Stomach smooth muscle (tissue), 2 donors: ENCODE measurements around the gene STOML1.

ENCODE experiments used
- H3K27ac ChIP-seq: one replicate; pipeline ENCODE4 v1.7.0; 2013; ENCODE audit warnings: mild to moderate bottlenecking, low read length, inconsistent platforms
- H3K27me3 ChIP-seq, 2 donors: one replicate each; pipeline ENCODE4 v1.7.0; 2013; ENCODE audit warnings: low read length in 2 of 2; ENCODE audit not compliant: insufficient read depth in 2 of 2, control insufficient read depth in 1 of 2
- H3K36me3 ChIP-seq, 2 donors: one replicate each; pipeline ENCODE4 v1.7.0; 2013; ENCODE audit warnings: low read length in 2 of 2; ENCODE audit not compliant: control insufficient read depth in 2 of 2, insufficient read depth in 2 of 2
- H3K4me1 ChIP-seq: one replicate; pipeline ENCODE4 v1.7.0; 2013; ENCODE audit warnings: low read length; ENCODE audit not compliant: control insufficient read depth, insufficient read depth
- H3K4me3 ChIP-seq, 2 donors: one replicate each; pipeline ENCODE4 v1.7.0; 2013; ENCODE audit warnings: low read length in 2 of 2
- H3K9ac ChIP-seq, 2 donors: one replicate each; pipeline ENCODE4 v1.7.0; 2013; ENCODE audit warnings: low read length in 2 of 2, mild to moderate bottlenecking in 1 of 2
- H3K9me3 ChIP-seq, 2 donors: one replicate each; pipeline ENCODE4 v1.7.0; 2013; ENCODE audit warnings: low read length in 2 of 2; ENCODE audit not compliant: control insufficient read depth in 2 of 2
- donor health status: healthy.
- donor health status: Pancreatic carcinoma.

The STOML1 gene

DNA sequence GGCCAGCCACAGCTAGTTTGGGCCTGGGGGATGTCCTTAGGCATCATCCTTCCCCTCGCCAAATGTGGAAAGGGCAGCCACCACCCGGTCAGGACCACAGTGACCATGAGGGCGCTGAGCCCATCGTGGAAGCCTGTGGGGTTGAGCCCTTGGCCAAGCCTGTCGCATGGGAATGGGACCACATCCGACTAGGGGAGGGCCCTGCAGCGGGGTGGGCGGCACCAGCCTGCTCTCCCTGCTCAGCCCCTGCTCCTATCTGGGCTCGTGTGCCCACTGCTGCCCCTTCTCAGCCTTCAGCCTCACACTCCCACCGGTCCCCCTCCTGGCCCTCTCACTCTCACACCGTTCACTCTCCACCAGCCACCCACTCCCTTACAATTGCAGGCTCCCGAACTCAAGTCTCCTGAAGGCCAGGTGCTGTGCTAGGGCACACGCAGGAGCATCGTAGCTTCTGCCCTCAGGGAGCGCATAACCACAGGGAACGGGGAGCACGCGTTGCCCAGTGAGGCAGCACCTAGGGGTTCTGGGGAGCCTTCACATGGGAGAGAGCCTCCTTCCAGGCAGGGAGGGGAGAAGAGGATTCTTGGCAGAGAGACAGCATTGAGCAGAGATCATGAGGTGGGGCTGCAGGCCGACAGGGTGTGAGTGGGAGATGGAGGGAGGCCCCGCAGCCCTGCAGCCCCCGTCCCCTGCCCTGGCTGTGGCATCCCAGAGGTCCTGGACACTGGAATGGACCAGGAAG is 39.8 kb downstream of the STOML1 start:
- no peaks in the 10 kb centered on the region for H3K27me3 ChIP-seq
- no peaks in the 10 kb centered on the region for H3K9me3 ChIP-seq
- peak overlapping the region; percentile 98 for H3K27ac ChIP-seq
- peaks cover 39% of the 10 kb centered on the region for H3K4me1 ChIP-seq
- H3K36me3 ChIP-seq: peaks cover 20 to 23% of the 10 kb centered on the region in 2 donors
- H3K4me3 ChIP-seq: no peak overlapping the region
- peak overlapping the region; percentile 62 to 84 for H3K9ac ChIP-seq

DNA sequence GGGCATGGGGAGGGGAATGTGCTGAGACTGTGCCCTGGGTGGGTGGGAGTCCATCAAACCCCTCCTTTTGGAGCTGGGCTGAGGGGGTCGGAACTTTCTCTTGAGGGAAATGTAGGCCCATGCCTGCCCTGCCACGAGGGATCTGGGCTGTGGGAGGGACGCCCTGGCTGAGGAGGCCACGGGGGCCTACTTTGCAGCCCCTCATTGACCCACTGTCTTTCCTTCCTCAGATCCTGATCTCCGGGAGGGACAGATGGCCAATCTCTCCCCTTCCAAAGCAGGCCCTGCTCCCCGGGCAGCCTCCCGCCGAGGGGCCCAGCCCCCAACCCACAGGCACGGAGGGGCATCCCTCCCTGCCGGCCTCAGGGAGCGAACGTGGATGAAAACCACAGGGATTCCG is 40.5 kb downstream of the STOML1 start:
- H3K27me3 ChIP-seq: no peaks in the 10 kb centered on the region
- peak overlapping the region; percentile 98 for H3K27ac ChIP-seq
- H3K4me1 ChIP-seq: peaks cover 39% of the 10 kb centered on the region
- H3K9ac ChIP-seq: peak overlapping the region; percentile 62 to 84
- peaks cover 27 to 28% of the 10 kb centered on the region in 2 donors for H3K36me3 ChIP-seq
- no peaks in the 10 kb centered on the region for H3K9me3 ChIP-seq
- H3K4me3 ChIP-seq: peak overlapping the region in 1 of 2 donors; percentile 35

DNA sequence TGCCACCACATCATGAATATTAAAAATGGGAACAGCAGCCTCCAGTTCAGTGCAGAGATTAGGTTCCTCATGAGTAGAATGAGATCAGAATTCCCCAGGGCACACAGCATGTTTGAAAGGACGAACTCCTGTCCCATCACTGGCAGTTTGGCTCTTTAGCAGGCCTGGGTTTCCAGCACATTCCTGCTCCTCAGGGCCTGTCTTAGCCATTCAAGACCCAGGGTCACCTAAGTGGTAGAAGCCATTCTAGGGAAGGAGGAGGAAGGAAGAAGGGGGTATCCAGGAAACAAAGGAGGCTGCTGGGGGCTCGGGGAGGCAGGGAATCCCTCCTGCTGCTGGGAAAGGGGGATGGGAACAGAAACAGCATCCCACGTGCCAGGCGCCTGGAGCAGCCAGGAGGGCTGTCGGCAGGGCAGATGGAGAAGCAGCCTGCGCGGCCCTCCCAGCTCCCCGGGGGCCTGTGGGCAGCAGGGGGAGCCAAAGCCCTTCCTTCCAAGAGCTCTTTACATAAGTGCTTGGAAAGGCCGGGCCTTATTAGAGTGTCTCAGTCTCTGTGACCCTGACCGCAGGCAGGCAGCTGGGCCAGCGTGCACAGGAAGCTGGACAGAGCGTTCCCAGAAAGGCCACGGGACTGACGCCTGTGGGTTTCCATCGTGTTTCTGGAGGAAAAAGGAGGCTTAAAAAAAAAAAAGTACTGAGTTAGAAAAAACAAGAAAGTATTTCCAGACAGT is 41.1 kb downstream of the STOML1 start:
- no peaks in the 10 kb centered on the region for H3K27me3 ChIP-seq
- H3K4me1 ChIP-seq: peaks cover 39% of the 10 kb centered on the region
- H3K9ac ChIP-seq: peak overlapping the region; percentile 62 to 84
- H3K4me3 ChIP-seq: no peak overlapping the region
- H3K36me3 ChIP-seq: peaks cover 27 to 29% of the 10 kb centered on the region in 2 donors
- H3K27ac ChIP-seq: peak overlapping the region; percentile 98
- no peaks in the 10 kb centered on the region for H3K9me3 ChIP-seq

DNA sequence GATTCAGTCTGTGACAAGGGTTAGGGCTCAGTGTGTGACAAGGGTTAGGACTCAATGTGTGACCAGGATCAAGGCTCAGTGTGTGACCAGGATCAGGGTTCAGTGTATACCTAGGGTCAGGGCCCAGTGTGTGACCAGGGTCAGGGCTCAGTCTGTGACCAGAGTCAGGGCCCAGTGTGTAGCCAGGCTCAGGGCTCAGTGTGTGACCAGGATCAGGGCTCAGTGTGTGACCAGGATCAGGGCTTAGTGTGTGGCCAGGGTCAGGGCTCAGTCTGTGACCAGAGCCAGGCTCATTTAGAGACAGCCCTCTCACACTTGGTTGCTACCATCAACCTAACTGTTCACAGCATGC is 41.6 kb downstream of the STOML1 start:
- Histone ChIP-seq H3K9ac (peak overlapping the region; percentile 7 to 64), H3K36me3 (peaks cover 27 to 29% of the 10 kb centered on the region in 2 donors), H3K4me3 (no peak overlapping the region), H3K27ac (peak overlapping the region; percentile 98), H3K4me1 (peaks cover 39% of the 10 kb centered on the region), H3K27me3 (no peaks in the 10 kb centered on the region), H3K9me3 (no peaks in the 10 kb centered on the region)

DNA sequence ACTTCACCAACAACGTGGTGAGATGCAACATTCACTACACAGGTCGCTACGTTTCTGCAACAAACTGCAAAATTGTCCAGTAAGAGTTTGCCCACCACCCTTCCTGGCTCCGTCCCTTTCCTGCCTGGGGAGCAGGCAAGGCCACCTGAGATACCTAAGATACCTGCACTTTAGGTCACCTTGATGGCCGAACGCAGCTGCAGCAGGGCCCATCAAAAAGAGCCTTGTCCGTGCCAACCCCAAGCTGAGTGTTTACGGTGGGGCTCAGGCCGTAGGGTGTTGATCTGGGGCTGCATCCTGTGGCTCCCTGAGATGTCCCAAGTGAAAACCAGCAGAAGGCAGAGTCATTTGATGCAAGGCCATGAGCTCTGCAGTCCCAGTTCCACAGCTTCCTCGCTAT is 42.6 kb downstream of the STOML1 start:
- peaks cover 46% of the 10 kb centered on the region for H3K4me1 ChIP-seq
- no peaks in the 10 kb centered on the region for H3K27me3 ChIP-seq
- no peak overlapping the region for H3K27ac ChIP-seq
- no peak overlapping the region for H3K9ac ChIP-seq
- no peak overlapping the region for H3K4me3 ChIP-seq
- H3K36me3 ChIP-seq: peaks cover 27 to 32% of the 10 kb centered on the region in 2 donors
- H3K9me3 ChIP-seq: no peaks in the 10 kb centered on the region

DNA sequence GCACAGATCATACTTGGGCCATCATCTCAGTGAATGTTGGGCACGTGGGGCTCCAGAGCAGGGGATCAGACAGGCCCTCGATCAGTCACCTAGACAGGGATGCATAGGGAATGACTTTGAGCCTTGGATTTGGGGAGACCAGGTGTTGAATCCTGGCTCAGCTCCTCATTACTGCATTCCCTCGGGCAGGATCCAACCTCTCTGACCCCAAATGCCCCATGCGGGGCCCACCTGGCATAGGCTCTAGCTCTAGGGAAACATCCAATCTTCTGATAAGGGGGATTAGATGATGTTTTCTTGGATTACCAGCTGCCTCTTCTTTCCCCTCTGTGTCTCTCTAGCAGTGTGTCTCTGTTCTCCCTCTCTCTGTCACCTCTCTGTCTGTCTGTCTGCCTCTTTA is 43.1 kb downstream of the STOML1 start:
- Histone ChIP-seq H3K4me3 (no peak overlapping the region), H3K4me1 (peaks cover 47% of the 10 kb centered on the region), H3K27me3 (no peaks in the 10 kb centered on the region), H3K36me3 (peaks cover 27 to 35% of the 10 kb centered on the region in 2 donors), H3K27ac (no peak overlapping the region), H3K9me3 (no peaks in the 10 kb centered on the region), H3K9ac (no peak overlapping the region)

DNA sequence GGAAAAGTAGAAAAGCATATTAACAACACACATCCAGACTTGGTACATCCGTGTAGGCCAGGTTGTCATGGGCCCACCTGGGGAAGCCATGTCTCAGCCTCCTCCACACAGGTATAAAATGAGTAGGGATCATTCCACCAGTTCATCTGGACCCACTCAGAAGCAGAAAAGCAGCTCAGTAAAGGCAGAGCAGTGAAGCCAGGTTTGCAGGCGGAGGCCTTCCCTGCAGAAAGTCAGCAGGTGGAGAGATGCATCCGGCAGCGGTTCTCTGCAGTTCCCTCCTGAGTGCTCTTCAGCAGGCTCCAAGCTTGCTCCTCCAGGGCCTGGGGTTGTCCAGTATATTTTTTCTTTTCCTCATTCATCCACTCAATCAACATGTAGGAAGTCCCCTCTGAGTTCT is 43.7 kb downstream of the STOML1 start:
- peaks cover 27 to 35% of the 10 kb centered on the region in 2 donors for H3K36me3 ChIP-seq
- H3K27me3 ChIP-seq: no peaks in the 10 kb centered on the region
- no peak overlapping the region for H3K27ac ChIP-seq
- no peak overlapping the region for H3K9ac ChIP-seq
- H3K4me3 ChIP-seq: no peak overlapping the region
- peaks cover 43% of the 10 kb centered on the region for H3K4me1 ChIP-seq
- H3K9me3 ChIP-seq: no peaks in the 10 kb centered on the region

DNA sequence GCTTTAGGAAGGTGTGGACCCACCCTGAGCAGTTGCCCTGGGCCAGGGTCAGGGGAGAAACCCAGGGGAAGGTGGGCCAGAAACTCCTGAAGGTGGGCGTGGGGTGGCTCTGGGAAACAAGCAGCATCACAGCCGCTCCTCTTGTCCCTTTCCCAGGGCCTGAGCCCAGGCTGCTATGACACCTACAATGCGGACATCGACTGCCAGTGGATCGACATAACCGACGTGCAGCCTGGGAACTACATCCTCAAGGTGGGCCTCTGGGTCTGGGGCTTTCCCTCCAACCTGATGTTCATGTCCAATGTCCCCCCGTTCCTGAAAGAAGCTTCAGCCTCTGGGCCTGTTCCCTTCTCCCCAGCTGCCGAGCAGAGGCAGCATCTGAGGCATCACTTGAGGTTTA is 44.4 kb downstream of the STOML1 start:
- Histone ChIP-seq H3K4me3 (no peak overlapping the region), H3K9ac (no peak overlapping the region), H3K4me1 (peaks cover 36% of the 10 kb centered on the region), H3K27me3 (no peaks in the 10 kb centered on the region), H3K9me3 (no peaks in the 10 kb centered on the region), H3K27ac (no peak overlapping the region), H3K36me3 (peaks cover 27 to 36% of the 10 kb centered on the region in 2 donors)

DNA sequence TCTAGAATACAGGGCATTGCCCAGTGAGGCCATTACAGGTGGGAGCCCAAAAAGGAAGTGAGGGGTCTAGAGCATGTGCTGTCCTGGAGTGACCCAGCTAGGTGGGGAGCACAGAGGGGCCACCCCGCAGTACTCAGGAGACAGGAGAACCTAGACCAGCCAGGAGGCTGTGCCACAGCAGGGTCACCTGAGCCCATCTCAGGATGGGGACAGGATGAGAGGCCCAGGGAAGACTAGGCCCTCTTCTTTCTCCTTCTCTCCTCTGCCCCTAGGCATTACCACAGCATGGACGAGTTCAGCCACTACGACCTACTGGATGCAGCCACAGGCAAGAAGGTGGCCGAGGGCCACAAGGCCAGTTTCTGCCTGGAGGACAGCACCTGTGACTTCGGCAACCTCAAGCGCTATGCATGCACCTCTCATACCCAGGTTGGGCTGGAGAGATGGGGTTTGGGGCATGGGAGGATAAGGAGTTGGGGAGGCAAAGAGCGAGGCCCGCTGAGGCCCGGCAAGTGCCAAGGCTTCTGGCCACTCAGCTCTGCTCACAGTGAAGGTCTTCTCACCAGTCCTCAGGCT is 45.2 kb downstream of the STOML1 start:
- peak overlapping the region in 1 of 2 donors; percentile 42 for H3K9ac ChIP-seq
- no peak overlapping the region for H3K27ac ChIP-seq
- no peak overlapping the region for H3K4me3 ChIP-seq
- no peaks in the 10 kb centered on the region for H3K27me3 ChIP-seq
- peaks cover 31% of the 10 kb centered on the region for H3K4me1 ChIP-seq
- H3K36me3 ChIP-seq: peaks cover 27 to 37% of the 10 kb centered on the region in 2 donors
- no peaks in the 10 kb centered on the region for H3K9me3 ChIP-seq

DNA sequence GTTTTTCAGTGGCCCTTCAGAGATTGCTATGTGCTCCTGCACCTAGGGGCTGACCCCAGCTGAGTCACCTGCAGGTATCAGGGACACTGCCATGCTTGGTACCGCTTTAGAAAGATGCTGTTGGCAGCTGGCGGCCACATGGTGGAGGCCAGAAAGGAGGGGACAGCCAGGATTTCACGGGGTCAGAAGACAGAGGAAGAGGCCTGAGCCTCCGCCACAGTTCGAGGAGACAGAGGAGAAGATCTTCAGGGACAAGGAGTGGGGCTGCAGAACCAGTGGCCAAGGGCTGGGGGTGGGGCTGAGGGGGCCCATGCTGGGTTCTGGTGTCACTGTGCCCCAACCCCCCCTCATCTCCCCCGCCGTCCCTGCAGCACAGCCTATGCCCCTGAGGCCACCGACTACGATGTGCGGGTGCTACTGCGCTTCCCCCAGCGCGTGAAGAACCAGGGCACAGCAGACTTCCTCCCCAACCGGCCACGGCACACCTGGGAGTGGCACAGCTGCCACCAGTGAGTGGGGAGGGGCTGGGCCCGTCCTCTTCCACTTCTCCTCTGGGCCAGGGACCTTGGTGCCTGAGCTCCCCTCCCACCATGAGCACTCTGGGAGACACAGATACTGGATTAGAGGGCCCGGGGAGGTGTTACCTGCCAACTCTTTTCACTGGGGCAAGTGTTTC is 45.9 kb downstream of the STOML1 start:
- H3K27me3 ChIP-seq: no peaks in the 10 kb centered on the region
- peaks cover 27 to 37% of the 10 kb centered on the region in 2 donors for H3K36me3 ChIP-seq
- no peak overlapping the region for H3K27ac ChIP-seq
- peaks cover 25% of the 10 kb centered on the region for H3K4me1 ChIP-seq
- no peak overlapping the region for H3K4me3 ChIP-seq
- no peak overlapping the region for H3K9ac ChIP-seq
- no peaks in the 10 kb centered on the region for H3K9me3 ChIP-seq
